ENCODE measurements around the gene GLIPR1L2.

Gene GLIPR1L2

DNA sequence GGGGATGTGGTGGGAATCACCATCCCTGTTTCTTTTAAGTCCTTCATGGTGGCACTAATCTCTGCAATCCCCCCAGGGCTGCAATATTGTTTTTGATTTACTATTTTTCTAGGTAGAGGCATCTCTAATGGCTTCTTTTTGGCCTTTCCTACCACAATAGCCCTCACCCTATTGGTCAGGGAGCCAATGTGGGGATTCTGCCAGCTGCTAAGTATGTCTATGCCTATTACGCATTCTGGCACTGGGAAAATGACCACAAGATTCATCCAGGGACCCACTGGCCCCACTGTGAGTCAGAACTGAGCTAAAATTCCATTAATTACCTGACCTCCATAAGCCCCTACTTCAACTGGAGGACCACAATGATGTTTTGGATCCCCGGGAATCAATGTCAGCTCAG is 15.9 kb upstream of the GLIPR1L2 start:
- no peak for TF ChIP-seq Cebpa-rat (IDR thresholded peaks at IDR 0.05)
- no peak overlapping the region for H3K4me3 ChIP-seq

DNA sequence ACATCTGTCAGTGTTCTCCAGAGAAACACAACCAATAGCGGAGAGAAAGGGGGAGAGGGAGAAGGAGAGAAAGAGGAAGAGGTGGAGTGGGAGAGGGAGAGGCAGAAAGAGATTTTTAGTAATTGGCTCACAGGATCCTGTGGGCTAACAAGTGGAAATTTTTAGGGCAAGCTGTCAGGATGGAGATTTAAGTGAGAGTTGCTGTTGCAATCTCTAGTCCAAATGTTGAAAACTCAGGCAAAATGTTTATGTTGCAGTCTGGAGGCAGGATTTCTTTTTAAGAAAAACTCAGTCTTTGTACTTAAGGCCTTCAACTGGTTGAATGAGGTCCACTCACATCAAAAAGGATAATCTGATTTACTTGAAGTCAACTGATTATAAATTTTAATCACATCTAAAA is 12.5 kb upstream of the GLIPR1L2 start:
- no peak overlapping the region for H3K4me3 ChIP-seq
- H3K27me3 ChIP-seq, result no peaks in the 10 kb centered on the region
- H3K4me2 ChIP-seq, result no peak overlapping the region
- no peaks in the 10 kb centered on the region for H3K4me1 ChIP-seq
- H4K20me1 ChIP-seq, result no peaks in the 10 kb centered on the region
- no peak overlapping the region for H3K27ac ChIP-seq
- no peak for TF ChIP-seq Cebpa-rat (IDR thresholded peaks at IDR 0.05)
- no peak overlapping the region for H3K9ac ChIP-seq
- no peaks in the 10 kb centered on the region for H3K9me3 ChIP-seq
- H3K36me3 ChIP-seq, result no peaks in the 10 kb centered on the region

More for the DNA sequence above, 15.9 kb upstream of the GLIPR1L2 start:
- Histone ChIP-seq H4K20me1 (no peaks in the 10 kb centered on the region), H3K4me1 (no peaks in the 10 kb centered on the region), H3K9ac (no peak overlapping the region), H3K9me3 (no peaks in the 10 kb centered on the region; the same call in 1 of the 2 replicates), H3K36me3 (no peaks in the 10 kb centered on the region), H3K4me2 (no peak overlapping the region), H3K27ac (no peak overlapping the region), H3K27me3 (no peaks in the 10 kb centered on the region)

DNA sequence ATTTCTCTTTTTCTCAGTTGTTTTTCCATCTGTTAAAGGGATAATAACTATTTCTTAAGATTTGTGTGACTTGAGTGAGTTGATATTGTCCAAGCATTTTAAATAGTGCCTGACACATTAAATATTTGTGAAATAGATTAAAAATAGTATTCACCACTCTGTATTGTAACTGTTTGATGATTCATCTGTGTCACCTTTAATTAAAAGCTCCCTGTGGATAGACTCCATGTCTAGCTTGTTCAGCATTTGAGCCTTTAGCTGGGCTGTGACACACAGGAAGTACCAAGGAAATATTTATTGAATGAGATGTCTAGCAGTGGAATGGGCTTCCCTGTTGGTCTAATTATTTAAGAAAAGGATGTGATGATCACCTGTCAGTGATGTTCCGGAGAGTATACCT is 1.8 kb upstream of the GLIPR1L2 start:
- Histone ChIP-seq H3K9me3 (peaks cover 6% of the 10 kb centered on the region; the same call in 1 of the 2 replicates), H3K4me3 (no peak overlapping the region), H3K27ac (no peak overlapping the region), H3K4me1 (no peaks in the 10 kb centered on the region), H3K36me3 (no peaks in the 10 kb centered on the region), H4K20me1 (no peaks in the 10 kb centered on the region), H3K27me3 (no peaks in the 10 kb centered on the region), H3K9ac (no peak overlapping the region), H3K4me2 (no peak overlapping the region)
- TF ChIP-seq Cebpa-rat (IDR thresholded peaks at IDR 0.05), result no peak

DNA sequence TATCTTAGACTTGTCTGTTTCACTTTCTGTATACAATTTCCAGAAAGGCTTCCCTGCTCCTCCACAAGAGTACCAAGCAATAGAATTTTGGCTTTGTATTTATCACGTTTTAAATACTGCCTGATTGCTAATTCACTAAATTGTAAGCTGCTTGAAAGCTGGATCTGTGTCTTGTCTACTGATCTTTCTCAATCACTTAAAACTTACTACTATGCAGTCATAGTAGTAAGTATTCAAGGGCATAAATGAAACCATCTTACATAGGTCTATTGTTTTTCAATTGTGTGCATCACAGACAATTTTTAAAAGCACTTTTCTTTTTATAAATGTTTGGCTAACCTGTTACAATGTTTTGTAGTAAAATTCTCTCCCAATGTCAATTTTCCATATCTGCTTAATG is 1.2 kb upstream of the GLIPR1L2 start:
- Histone ChIP-seq H3K36me3 (no peaks in the 10 kb centered on the region), H3K4me3 (no peak overlapping the region), H4K20me1 (no peaks in the 10 kb centered on the region), H3K27me3 (no peaks in the 10 kb centered on the region), H3K9me3 (peaks cover 6% of the 10 kb centered on the region; the same call in 1 of the 2 replicates), H3K27ac (no peak overlapping the region), H3K4me2 (no peak overlapping the region), H3K4me1 (no peaks in the 10 kb centered on the region), H3K9ac (no peak overlapping the region)
- no peak for TF ChIP-seq Cebpa-rat (IDR thresholded peaks at IDR 0.05)

DNA sequence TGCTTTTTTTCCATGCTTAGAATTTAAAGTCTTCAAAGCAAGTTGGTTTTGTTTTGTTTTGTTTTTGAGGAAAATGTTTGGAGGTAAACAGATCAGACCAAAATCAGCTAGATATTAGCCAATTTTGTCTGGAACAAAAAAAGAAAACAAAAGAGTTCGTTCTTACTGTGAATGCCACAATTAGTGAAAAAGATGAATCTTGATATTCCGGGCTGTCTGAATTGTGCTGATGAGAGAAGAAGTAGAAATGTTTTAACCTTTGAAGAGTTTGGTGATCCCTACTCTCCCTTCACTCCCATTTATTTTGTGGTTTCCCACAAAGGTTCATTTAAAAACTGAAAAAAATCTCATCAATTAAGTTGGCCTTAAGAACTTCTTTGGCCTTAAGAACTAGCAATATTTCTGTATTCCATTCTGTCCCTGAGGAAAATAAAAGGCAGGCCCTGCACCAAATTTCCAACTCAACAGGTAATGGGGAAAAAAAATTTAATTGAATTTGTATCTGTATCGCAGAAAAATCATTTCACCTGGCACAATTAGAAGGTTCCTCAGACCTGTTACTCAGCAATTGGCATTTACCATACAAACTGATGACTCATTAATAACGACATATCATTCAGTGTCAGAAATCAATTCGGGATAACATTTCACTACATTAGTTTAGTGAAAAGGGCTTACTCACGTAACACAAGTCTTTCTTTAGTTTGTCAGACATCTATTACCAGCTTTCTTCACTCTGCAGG is 562 bp upstream of the GLIPR1L2 start:
- H3K27ac ChIP-seq, result no peak overlapping the region
- H3K4me2 ChIP-seq, result no peak overlapping the region
- H3K4me3 ChIP-seq, result no peak overlapping the region
- H3K4me1 ChIP-seq, result no peaks in the 10 kb centered on the region
- TF ChIP-seq Cebpa-rat (IDR thresholded peaks at IDR 0.05), result no peak
- H3K36me3 ChIP-seq, result no peaks in the 10 kb centered on the region
- H3K9ac ChIP-seq, result no peak overlapping the region
- no peaks in the 10 kb centered on the region for H4K20me1 ChIP-seq
- H3K9me3 ChIP-seq, result peaks cover 6% of the 10 kb centered on the region; the same call in 1 of the 2 replicates
- H3K27me3 ChIP-seq, result no peaks in the 10 kb centered on the region

DNA sequence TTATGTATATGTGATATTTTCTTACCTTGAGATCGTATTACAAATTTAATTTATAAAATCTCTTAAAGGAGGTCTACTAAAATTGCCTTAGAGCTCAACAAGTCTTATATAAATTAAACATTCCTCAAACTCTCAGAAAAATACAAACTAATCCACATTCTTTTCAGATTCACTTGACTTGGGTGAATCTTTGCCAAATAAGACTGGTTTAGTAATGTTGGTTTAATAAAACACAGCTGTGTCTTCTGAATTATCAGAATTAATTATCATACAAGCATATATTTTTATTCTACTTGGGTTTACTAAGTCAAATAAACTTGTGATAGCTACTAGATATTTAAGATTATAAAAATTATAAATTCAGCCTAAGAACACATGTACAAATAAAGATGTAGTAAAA is 13.3 kb downstream of the GLIPR1L2 start:
- Histone ChIP-seq H3K27me3 (no peaks in the 10 kb centered on the region), H3K27ac (no peak overlapping the region), H4K20me1 (no peaks in the 10 kb centered on the region), H3K9me3 (no peaks in the 10 kb centered on the region), H3K36me3 (no peaks in the 10 kb centered on the region), H3K4me1 (no peaks in the 10 kb centered on the region), H3K4me2 (no peak overlapping the region), H3K9ac (no peak overlapping the region), H3K4me3 (no peak overlapping the region)
- no peak for TF ChIP-seq Cebpa-rat (IDR thresholded peaks at IDR 0.05)

DNA sequence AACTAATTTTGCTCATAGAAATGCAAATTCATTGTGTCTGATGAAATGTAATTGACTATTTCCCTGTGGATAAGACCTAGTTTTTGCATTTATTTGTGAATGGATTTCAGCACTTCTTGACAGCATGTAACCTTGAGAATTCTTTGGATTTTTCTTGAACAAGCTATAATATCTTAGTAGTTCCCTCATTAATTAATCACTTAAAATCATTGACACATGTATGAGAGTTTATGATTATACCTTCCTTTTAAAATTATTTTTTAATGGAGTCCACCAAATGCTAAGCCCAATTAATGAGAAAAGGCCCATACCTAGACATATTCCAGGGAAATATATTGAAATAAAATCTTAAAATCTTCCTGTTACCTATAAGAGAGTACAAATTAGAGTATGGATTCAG is 16.8 kb downstream of the GLIPR1L2 start:
- Histone ChIP-seq H3K36me3 (no peaks in the 10 kb centered on the region), H3K4me1 (no peaks in the 10 kb centered on the region), H3K27ac (no peak overlapping the region), H3K27me3 (no peaks in the 10 kb centered on the region), H3K9ac (no peak overlapping the region), H3K4me2 (no peak overlapping the region), H3K4me3 (no peak overlapping the region), H3K9me3 (no peaks in the 10 kb centered on the region), H4K20me1 (no peaks in the 10 kb centered on the region)
- no peak for TF ChIP-seq Cebpa-rat (IDR thresholded peaks at IDR 0.05)

DNA sequence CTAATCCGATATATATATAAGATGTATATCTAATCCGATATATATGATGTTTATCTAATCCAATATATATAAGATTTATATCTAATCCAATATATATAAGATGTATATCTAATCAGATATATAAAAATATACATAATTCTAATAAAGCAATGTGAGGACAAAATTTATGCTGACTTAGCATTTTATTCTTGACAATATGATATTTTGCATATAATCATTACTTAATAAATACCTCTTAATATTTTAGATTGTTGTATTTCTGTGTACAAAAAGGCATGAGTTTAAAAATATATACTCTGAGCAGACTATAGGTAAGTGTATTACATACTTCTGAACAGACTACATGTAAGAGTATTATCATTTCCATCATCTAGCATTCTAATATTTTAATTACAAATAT is 18.9 kb downstream of the GLIPR1L2 start:
- no peak overlapping the region for H3K4me3 ChIP-seq

DNA sequence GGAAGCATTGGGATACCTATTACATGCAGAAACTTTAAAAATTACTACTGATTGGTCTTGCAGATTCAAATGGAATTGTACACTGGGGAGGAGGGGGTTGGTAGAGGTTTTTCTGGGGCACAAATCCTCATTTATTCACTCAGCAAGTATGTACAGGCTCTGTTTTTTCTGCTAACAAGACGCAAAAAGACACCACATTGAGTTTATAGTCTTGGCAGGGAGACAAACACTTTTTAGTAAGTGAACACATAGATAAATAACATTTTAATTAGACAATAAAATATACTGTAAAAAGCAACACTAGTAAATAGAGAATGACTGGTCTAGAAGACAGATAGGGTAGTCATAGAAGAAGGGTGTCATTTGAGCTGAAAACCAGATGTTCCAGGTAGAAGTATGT is 23.8 kb downstream of the GLIPR1L2 start:
- no peak overlapping the region for H3K4me3 ChIP-seq
- no peak overlapping the region for H3K4me2 ChIP-seq
- no peak for TF ChIP-seq Cebpa-rat (IDR thresholded peaks at IDR 0.05)
- no peaks in the 10 kb centered on the region for H3K4me1 ChIP-seq
- no peaks in the 10 kb centered on the region for H3K27me3 ChIP-seq
- H3K36me3 ChIP-seq, result no peaks in the 10 kb centered on the region
- no peak overlapping the region for H3K9ac ChIP-seq
- no peaks in the 10 kb centered on the region for H3K9me3 ChIP-seq
- H4K20me1 ChIP-seq, result no peaks in the 10 kb centered on the region
- H3K27ac ChIP-seq, result no peak overlapping the region

More for the DNA sequence above, 18.9 kb downstream of the GLIPR1L2 start:
- TF ChIP-seq Cebpa-rat (IDR thresholded peaks at IDR 0.05), result no peak
- no peak overlapping the region for H3K27ac ChIP-seq
- no peaks in the 10 kb centered on the region for H3K4me1 ChIP-seq
- H3K9me3 ChIP-seq, result no peaks in the 10 kb centered on the region
- no peak overlapping the region for H3K9ac ChIP-seq
- H3K4me2 ChIP-seq, result no peak overlapping the region
- H3K36me3 ChIP-seq, result no peaks in the 10 kb centered on the region
- H3K27me3 ChIP-seq, result no peaks in the 10 kb centered on the region
- H4K20me1 ChIP-seq, result no peaks in the 10 kb centered on the region

DNA sequence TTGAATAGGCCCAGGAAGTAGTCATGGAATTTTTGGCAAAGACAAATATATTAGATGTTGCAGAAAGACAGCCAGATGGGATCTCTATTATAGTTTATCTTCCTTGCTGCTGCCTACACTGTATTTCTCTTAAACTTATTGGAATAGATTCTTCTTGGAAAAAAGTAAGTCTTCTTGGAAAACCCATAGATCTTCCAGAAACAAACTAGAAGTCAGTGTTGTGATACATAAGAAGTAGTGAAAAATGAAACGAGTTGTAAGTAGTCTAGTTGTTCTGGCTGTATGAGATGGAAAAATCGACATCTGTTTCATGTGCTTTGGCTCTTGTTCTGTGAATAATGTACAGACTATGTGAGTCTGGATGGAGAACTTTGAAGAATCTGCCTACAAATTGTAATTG is 29.0 kb downstream of the GLIPR1L2 start:
- Histone ChIP-seq H3K36me3 (no peaks in the 10 kb centered on the region), H3K9ac (no peak overlapping the region), H3K27ac (no peak overlapping the region), H3K4me2 (no peak overlapping the region), H3K27me3 (no peaks in the 10 kb centered on the region), H4K20me1 (no peaks in the 10 kb centered on the region), H3K4me3 (no peak overlapping the region), H3K4me1 (no peaks in the 10 kb centered on the region), H3K9me3 (no peaks in the 10 kb centered on the region)
- no peak for TF ChIP-seq Cebpa-rat (IDR thresholded peaks at IDR 0.05)

DNA sequence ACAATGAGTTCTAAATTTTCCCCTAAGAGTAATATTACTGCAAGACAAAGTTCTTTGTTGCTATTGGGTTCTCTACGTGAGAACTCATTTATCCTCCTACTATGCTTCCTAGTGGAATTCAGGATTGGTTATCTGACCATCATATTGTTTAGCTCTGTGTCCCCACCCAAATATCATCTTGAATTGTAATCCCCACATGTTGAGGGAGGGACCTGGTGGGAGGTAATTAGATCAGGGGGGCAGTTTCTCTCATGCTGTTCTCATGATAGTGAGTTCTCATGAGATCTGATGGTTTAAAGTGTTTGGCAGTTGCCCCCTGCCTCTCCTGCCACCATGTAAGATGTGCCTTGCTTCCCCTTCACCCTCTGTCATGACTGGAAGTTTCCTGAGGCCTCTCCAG is 36.6 kb downstream of the GLIPR1L2 start:
- Histone ChIP-seq H3K27me3 (no peaks in the 10 kb centered on the region), H3K9ac (no peak overlapping the region), H4K20me1 (no peaks in the 10 kb centered on the region), H3K27ac (no peak overlapping the region), H3K36me3 (no peaks in the 10 kb centered on the region), H3K4me3 (no peak overlapping the region), H3K9me3 (peaks cover 31% of the 10 kb centered on the region), H3K4me1 (no peaks in the 10 kb centered on the region), H3K4me2 (no peak overlapping the region)
- TF ChIP-seq Cebpa-rat (IDR thresholded peaks at IDR 0.05), result no peak
